ENCODE data around the gene PALD1.

- TF ChIP-seq ZNF384 (IDR thresholded peaks at IDR 0.05), result no peak
- no peak for TF ChIP-seq FOXK2 (IDR thresholded peaks at IDR 0.05)
- no peak for TF ChIP-seq FOXM1 (IDR thresholded peaks at IDR 0.05; ENCODE audit: borderline replicate concordance)
- no peak for TF ChIP-seq HDGF (IDR thresholded peaks at IDR 0.05; ENCODE audit: borderline replicate concordance)
- no peak for TF ChIP-seq SP1 (IDR thresholded peaks at IDR 0.05)
- TF ChIP-seq FOXA1 (IDR thresholded peaks at IDR 0.05), result no peak
- TF ChIP-seq CTBP1 (IDR thresholded peaks at IDR 0.05; ENCODE audit: borderline replicate concordance), result no peak
- no peak for TF ChIP-seq BHLHE40 (IDR thresholded peaks at IDR 0.05; ENCODE audit: borderline replicate concordance)
- TF ChIP-seq SUZ12 (IDR thresholded peaks at IDR 0.05), result no peak
- no peak for TF ChIP-seq ELF4 (IDR thresholded peaks at IDR 0.05)
- no peak for TF ChIP-seq TARDBP (IDR thresholded peaks at IDR 0.05)
- no peak for TF ChIP-seq NFRKB (IDR thresholded peaks at IDR 0.05)
- no peak for TF ChIP-seq PKNOX1 (IDR thresholded peaks at IDR 0.05)
- TF ChIP-seq ARNT (IDR thresholded peaks at IDR 0.05), result no peak
Observed at GRCh38 chr10:70546584-70546983, 68.0 kb downstream of the PALD1 start.

All from HEK293T (cell line).